Nephron progenitor cell (in vitro differentiated cells): Measurements from ENCODE around the gene PRUNE1.

ENCODE experiments used
- DNase-seq: peaks from one replicate; pipeline ENCODE4 v3.0.0; 2021
- H3K27ac Mint-ChIP-seq: 2 replicates; pipeline ENCODE4 v1.8.0; 2021; ENCODE audit warnings: mild to moderate bottlenecking, moderate library complexity, mixed read lengths
- H3K27me3 Mint-ChIP-seq: 2 replicates; pipeline ENCODE4 v1.8.0; 2021; ENCODE audit warnings: mild to moderate bottlenecking, low read depth, mixed read lengths; ENCODE audit not compliant: poor library complexity
- H3K36me3 Mint-ChIP-seq: 2 replicates; pipeline ENCODE4 v1.8.0; 2021; ENCODE audit warnings: low read depth, mixed read lengths
- H3K4me1 Mint-ChIP-seq: 2 replicates; pipeline ENCODE4 v1.8.0; 2021; ENCODE audit warnings: mixed read lengths
- H3K4me3 Mint-ChIP-seq: 2 replicates; pipeline ENCODE4 v1.8.0; 2021; ENCODE audit warnings: mild to moderate bottlenecking, moderate library complexity, mixed read lengths
- H3K9me3 Mint-ChIP-seq: 2 replicates; pipeline ENCODE4 v1.8.0; 2021; ENCODE audit warnings: mild to moderate bottlenecking, moderate library complexity, mixed read lengths
- TF ChIP-seq, protein P1 (sequence below): fragments of 200-600 bp; sonication (generic); IDR thresholded peaks from 2 replicates; pipeline ENCODE4 v1.5.0; 2021; ENCODE audit warnings: antibody characterized with exemption

PRUNE1 gene

DNA sequence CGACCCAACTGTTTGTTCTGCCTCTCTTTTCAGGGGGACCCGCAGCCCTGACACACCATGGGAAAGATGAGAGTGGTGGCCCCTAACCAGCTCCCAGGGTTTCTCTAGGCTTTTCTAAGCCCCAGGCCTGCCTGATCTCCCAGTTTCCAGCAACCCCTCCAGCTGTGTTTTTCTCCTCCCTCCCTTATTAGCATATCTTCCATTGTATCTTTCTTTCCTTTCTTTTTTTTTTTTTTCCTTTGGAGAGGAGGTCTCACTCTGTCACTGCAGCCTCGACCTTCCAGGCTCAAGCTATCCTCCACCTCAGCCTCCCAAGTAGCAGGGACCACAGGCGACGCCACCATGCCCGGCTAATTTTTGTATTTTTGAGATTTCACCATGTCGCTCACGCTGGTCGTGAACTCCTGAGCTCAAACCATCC, 31.8 kb upstream of the PRUNE1 start:
- Mint-ChIP-seq H3K9me3 (no peaks in the 10 kb centered on the region), H3K27ac (no peak overlapping the region), H3K4me3 (peak overlapping the region; percentile 78), H3K36me3 (no peaks in the 10 kb centered on the region), H3K27me3 (peaks cover 3% of the 10 kb centered on the region), H3K4me1 (peaks cover 57% of the 10 kb centered on the region)
- TF ChIP-seq, protein P1, sequence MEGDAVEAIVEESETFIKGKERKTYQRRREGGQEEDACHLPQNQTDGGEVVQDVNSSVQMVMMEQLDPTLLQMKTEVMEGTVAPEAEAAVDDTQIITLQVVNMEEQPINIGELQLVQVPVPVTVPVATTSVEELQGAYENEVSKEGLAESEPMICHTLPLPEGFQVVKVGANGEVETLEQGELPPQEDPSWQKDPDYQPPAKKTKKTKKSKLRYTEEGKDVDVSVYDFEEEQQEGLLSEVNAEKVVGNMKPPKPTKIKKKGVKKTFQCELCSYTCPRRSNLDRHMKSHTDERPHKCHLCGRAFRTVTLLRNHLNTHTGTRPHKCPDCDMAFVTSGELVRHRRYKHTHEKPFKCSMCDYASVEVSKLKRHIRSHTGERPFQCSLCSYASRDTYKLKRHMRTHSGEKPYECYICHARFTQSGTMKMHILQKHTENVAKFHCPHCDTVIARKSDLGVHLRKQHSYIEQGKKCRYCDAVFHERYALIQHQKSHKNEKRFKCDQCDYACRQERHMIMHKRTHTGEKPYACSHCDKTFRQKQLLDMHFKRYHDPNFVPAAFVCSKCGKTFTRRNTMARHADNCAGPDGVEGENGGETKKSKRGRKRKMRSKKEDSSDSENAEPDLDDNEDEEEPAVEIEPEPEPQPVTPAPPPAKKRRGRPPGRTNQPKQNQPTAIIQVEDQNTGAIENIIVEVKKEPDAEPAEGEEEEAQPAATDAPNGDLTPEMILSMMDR = no peak
- no peak for DNase-seq

DNA sequence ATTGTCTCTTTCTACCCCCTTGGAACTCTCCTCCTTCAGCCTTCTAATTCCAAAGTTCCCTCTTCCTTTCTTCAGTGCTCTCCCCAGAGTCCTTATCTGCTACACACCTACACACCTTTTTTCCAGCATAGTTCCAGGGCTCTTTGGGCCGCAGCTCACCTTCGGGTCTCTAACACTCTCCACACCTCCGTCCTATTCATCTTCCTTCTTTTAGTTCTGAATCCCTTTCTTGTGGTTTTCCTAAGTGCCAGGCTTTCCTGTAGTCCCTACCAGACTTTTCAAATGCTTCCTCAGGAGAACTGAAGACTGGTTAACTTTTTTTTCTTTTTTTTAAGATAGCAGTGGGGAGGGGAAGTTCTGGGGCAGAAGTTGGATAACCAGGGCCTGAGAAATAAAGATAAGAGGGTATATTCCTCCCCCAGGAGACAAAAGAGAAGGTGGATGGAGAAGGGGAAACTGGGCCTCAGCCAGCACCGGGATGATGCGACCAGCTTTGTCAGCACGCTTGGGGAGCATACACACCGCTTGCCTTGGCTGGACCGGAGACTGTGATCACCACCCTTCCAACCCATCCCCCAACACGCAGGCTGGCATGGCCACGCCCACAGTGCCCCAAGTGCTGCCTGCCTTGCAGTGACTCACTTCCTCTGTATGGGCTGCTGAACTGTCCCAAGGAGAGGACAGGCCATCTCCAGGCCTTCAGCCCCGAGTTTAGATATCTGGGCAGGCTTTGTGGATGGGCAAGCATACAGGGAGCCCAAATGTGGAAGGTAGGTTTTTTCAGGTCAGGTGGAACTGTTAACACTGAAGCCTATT, 31.2 kb upstream of the PRUNE1 start:
- Mint-ChIP-seq H3K4me3 (peak overlapping the region; percentile 78), H3K27me3 (peaks cover 3% of the 10 kb centered on the region), H3K36me3 (no peaks in the 10 kb centered on the region), H3K9me3 (no peaks in the 10 kb centered on the region), H3K4me1 (peaks cover 57% of the 10 kb centered on the region), H3K27ac (no peak overlapping the region)
- DNase-seq = no peak
- TF ChIP-seq, protein P1 = no peak

DNA sequence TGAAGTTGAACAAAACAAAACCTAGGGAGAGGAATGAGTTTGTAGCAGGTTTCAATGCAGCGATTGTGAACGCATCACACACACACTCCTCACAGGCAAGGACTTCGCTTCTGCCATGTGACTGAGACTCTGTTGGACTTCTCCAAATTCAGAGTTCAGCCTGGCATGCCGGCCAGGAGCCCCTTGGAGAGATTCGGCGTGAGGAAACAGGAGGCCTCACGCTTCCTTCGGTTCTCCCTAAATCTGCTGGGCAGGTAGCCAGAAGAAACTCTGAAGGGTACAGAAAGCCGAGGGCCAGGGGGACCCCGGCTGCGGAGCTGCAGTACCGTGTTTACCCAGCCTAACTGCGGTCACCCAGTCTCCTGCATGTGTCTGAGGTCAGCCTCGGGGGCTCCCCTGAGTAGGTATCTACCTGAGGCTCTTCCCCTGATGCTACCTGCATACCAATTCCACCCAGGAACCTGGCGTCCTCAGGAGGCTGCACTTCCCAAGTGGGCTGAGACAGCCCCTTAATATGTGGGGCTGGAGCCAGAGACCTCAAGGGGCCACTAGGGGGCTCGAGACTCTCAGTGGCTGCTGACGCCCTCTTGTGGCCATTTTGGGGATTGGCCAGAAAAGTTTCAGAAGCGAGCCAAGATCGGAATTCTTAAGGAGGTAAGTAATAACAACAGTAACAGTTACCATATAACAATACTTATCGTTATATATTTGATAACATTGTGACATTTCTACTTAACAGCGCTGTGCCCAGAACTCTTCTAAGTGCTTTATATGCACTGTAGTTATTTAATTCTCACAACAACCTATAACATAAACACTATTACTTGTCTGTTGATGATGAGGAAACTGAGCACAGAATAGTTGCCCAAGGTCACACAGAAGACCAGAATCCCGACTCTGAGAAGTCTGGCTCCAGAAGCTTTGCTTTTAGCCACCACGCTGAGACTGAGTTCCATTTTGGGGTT, 28.9 kb upstream of the PRUNE1 start:
- no peak overlapping the region for H3K27ac Mint-ChIP-seq
- TF ChIP-seq, protein P1 = peak; percentile 100
- H3K27me3 Mint-ChIP-seq = peaks cover 7% of the 10 kb centered on the region
- H3K9me3 Mint-ChIP-seq = no peaks in the 10 kb centered on the region
- peak; percentile 92 for DNase-seq
- H3K4me1 Mint-ChIP-seq = peaks cover 56% of the 10 kb centered on the region
- no peak overlapping the region for H3K4me3 Mint-ChIP-seq
- H3K36me3 Mint-ChIP-seq = no peaks in the 10 kb centered on the region

DNA sequence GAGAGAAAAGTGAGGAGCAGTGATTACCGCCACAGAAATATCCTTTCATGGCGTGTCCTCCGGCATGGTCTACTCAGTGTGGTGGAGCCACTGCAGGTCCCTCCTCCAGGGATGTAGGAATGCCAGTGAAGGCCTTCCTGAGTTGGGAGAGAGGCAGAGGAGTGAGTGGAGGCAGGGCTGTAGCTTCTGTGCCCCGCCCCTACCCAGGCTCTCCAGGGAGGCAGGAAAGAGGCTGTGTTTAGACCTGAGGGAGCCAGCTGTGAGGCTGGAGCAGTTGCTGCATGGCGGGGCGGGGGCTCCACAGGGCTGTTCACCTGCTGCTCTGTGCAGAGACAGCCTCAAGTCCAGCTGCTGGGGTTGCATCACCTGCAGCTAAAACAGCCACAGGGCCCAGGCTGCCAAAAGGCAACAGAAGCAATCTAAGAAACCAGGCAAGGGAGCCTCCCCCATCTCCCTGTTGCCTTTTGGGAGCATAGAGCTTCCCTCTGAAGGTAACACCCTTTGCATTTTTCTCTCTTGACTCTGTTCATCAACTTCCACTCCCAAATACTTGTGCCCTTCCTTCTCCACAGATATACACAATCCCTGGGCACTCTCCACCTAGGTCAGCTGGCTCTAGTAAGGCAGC, 27.0 kb upstream of the PRUNE1 start:
- Mint-ChIP-seq H3K36me3 (no peaks in the 10 kb centered on the region), H3K27ac (peak overlapping the region; percentile 72), H3K4me3 (peak overlapping the region; percentile 49), H3K27me3 (peaks cover 7% of the 10 kb centered on the region), H3K9me3 (no peaks in the 10 kb centered on the region), H3K4me1 (peaks cover 75% of the 10 kb centered on the region)
- TF ChIP-seq, protein P1 = no peak
- peak; percentile 57 for DNase-seq

DNA sequence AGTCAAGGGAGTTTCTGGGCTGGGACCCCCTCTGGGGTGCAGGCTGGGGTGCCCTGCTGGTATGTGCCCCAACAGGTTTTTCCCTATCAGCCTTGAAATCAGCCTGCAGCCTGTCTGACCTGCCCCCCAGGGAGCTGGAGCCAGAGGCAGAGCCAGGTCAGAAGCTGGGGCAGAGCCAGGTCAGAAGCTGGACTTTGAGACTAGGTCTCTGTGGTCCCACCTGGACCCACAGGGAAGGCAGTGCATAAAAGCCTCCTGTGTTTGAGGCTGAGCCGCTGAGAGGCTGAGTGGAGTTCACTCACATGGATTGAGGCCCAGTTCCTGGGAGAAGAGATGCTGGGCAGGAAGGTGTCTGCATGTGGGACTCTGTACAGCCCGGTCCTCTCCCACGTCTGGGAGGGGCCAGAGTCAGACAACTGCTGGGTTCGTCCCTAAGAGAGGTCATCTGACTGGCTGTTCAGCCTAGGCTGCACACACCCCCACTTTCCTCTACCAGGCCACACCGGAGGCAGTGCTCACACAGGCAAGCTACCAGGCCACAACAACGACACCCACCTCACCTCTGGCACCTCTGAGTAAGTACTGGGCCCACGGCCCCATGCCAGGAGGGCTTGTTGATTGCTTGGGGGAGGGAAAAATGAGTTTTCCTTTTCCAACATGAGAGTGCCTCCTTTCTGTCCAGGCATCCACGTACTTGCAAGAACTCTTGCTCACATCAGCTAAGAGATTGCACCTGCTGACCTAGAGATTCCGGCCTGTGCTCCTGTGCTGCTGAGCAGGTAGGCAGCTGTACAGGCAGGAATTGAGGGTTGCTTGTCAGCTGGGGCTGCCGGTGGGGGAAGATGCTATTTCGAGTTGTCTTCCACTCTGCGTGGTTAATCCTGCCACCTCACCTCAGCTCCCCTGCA, 26.2 kb upstream of the PRUNE1 start, which contains the start of gene ANXA9:
Gene ANXA9 (plus strand): TSS at position 488 of the 908 bp plus-strand sequence. CDS start 814 bp downstream, outside the sequence.
- no peaks in the 10 kb centered on the region for H3K9me3 Mint-ChIP-seq
- H3K27me3 Mint-ChIP-seq = peaks cover 4% of the 10 kb centered on the region
- no peaks in the 10 kb centered on the region for H3K36me3 Mint-ChIP-seq
- TF ChIP-seq, protein P1 = no peak
- DNase-seq = no peak
- H3K27ac Mint-ChIP-seq = peak within 1 kb of the TSS; percentile 72
- peak within 1 kb of the TSS; percentile 49 for H3K4me3 Mint-ChIP-seq
- peaks cover 73% of the 10 kb centered on the region for H3K4me1 Mint-ChIP-seq
